Lung (tissue), 12 donors: ENCODE data around the gene ARPC1B. TPM values are rescaled to one million over a fixed set of nuclear protein-coding genes. Genes with fewer than 3 reads are reported as not detected.
A peak's percentile ranks its signal among the peaks of the same experiment; 100 is the strongest.

Experiments
- ATAC-seq: fragments of 200-7000 bp; cut with Tn5 transposase; one replicate; pipeline ENCODE4 v1.9.1; 2020; ENCODE audit warnings: moderate number of reproducible peaks; ENCODE audit not compliant: insufficient read depth, low FRiP score
- DNase-seq, 3 donors: peaks; one replicate each; pipeline ENCODE4 v3.0.0-alpha.2; 2013 to 2017
- H3K27ac ChIP-seq, 2 donors: one replicate each; pipeline ENCODE4 v1.5.1; 2013; ENCODE audit warnings: mild to moderate bottlenecking in 2 of 2, moderate library complexity in 2 of 2, control low read depth in 1 of 2, inconsistent platforms in 1 of 2, low read depth in 1 of 2, low read length in 1 of 2
- H3K27me3 ChIP-seq, 3 donors: one replicate each; pipeline ENCODE4 v1.5.1; 2013; ENCODE audit warnings: low read length in 2 of 3; ENCODE audit not compliant: control insufficient read depth in 3 of 3, insufficient read depth in 3 of 3
- H3K36me3 ChIP-seq, 4 donors: one replicate each; pipeline ENCODE4 v1.5.1; 2013; ENCODE audit warnings: low read length in 4 of 4, mild to moderate bottlenecking in 1 of 4, moderate library complexity in 1 of 4; ENCODE audit not compliant: control insufficient read depth in 4 of 4, insufficient read depth in 4 of 4
- H3K4me1 ChIP-seq, 5 donors: one replicate each; pipeline ENCODE4 v1.5.1; 2013; ENCODE audit warnings: low read length in 5 of 5, mild to moderate bottlenecking in 2 of 5, moderate library complexity in 1 of 5; ENCODE audit not compliant: control insufficient read depth in 5 of 5, insufficient read depth in 5 of 5
- H3K4me3 ChIP-seq: one replicate; pipeline ENCODE4 v1.5.1; 2013; ENCODE audit warnings: mild to moderate bottlenecking, control low read depth, moderate library complexity
- H3K9ac ChIP-seq, 2 donors: one replicate each; pipeline ENCODE4 v1.5.1; 2013; ENCODE audit warnings: low read length in 2 of 2, control low read depth in 1 of 2; ENCODE audit not compliant: insufficient read depth in 1 of 2
- H3K9me3 ChIP-seq, 4 donors: one replicate each; pipeline ENCODE4 v1.5.1; 2013; ENCODE audit warnings: low read length in 3 of 4, mild to moderate bottlenecking in 1 of 4, moderate library complexity in 1 of 4; ENCODE audit not compliant: control insufficient read depth in 4 of 4, insufficient read depth in 3 of 4
- WGBS, 2 donors: extraction: QIAGEN DNeasy Blood & Tissue Kit; methylation state at CpG; one replicate each; pipeline ENCODE4 v1.1.7; 2013; 5-methylcytosine and 5-hydroxymethylcytosine counted together
- polyA plus RNA-seq, 2 donors: library from polyadenylated mRNA; stranded (reverse); fragments of 200-250 nt; gene quantifications; one replicate each; pipeline ENCODE4 v1.2.1, GENCODE V29; 2013
- total RNA-seq, 2 donors: library from RNA; depleted of rRNA in 1 of 2; stranded (reverse); fragments of >200 nt in 1 of 2; gene quantifications; one replicate each; pipeline ENCODE4 v1.2.1, GENCODE V29; 2014 to 2021
- TF ChIP-seq, protein P1 (sequence below): IDR thresholded peaks from 2 replicates; pipeline ENCODE4 v1.5.1; 2012; ENCODE audit warnings: mild to moderate bottlenecking; ENCODE audit errors: control extremely low read depth, extremely low read depth
- donor health status: control.
- donor health status: control.
- donor health status: Bipolar disorder and iron deficiency.
- donor health status: healthy.
- donor health status: DM: yes; HTN: yes; CAD: no.

The ARPC1B gene
- total and polyA plus RNA-seq, 4 donors = 164 to 937 (median 266) TPM

DNA sequence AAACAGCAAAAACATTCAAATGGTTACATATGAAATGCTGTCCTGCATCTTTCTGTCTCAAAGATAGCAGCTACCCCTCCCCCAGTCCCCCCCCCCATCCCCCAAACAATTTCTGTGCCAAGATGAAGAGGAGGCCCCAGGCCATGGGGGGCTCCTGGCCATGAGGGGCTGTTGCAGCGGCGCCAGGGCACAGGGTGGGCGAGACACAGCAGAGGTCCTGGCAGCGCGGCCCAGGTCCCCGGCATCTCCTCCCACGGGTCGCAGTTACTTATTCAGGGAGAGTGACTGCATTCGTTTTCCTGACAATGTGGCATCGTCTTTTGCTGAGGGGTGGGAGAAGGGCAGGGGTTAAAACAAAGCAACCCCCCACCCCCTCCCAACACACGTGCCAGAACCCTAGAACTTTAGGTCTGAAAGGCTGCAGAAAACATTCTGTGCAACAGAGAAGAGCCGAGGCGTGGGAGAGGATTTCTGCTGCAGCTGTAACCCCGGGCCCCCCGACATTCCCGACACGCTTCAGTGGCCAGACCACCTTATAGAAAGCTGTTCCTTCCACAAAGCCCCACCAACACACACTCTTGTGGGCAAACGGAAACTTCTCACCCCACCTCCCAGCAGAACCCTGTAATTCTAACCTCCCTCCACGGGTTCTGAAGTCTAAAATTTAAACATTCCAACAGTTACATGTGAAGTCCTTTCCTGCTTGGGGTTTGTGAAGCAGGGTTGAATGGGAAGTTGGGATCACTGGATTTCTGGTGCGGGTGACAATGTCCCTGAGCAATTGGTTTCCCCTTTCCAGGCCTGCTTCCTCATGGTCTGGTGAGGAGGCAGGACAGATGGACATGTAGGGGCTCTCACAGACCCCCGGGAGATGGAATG is 22.1 kb downstream of the ARPC1B start:
- ATAC-seq (no peak), DNase-seq (no peak)
- Histone ChIP-seq H3K9ac (no peak overlapping the region), H3K4me3 (no peak overlapping the region), H3K4me1 (peaks cover 2 to 15% (median 10%) of the 10 kb centered on the region in 5 donors), H3K36me3 (peaks cover 21 to 64% (median 29%) of the 10 kb centered on the region in 4 donors), H3K9me3 (no peaks in the 10 kb centered on the region), H3K27me3 (no peaks in the 10 kb centered on the region), H3K27ac (no peak overlapping the region)
- TF ChIP-seq, protein P1, sequence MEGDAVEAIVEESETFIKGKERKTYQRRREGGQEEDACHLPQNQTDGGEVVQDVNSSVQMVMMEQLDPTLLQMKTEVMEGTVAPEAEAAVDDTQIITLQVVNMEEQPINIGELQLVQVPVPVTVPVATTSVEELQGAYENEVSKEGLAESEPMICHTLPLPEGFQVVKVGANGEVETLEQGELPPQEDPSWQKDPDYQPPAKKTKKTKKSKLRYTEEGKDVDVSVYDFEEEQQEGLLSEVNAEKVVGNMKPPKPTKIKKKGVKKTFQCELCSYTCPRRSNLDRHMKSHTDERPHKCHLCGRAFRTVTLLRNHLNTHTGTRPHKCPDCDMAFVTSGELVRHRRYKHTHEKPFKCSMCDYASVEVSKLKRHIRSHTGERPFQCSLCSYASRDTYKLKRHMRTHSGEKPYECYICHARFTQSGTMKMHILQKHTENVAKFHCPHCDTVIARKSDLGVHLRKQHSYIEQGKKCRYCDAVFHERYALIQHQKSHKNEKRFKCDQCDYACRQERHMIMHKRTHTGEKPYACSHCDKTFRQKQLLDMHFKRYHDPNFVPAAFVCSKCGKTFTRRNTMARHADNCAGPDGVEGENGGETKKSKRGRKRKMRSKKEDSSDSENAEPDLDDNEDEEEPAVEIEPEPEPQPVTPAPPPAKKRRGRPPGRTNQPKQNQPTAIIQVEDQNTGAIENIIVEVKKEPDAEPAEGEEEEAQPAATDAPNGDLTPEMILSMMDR = no peak
- WGBS, 2 donors = 84 to 85% methylated on average over 21 of the region's 21 CpGs

DNA sequence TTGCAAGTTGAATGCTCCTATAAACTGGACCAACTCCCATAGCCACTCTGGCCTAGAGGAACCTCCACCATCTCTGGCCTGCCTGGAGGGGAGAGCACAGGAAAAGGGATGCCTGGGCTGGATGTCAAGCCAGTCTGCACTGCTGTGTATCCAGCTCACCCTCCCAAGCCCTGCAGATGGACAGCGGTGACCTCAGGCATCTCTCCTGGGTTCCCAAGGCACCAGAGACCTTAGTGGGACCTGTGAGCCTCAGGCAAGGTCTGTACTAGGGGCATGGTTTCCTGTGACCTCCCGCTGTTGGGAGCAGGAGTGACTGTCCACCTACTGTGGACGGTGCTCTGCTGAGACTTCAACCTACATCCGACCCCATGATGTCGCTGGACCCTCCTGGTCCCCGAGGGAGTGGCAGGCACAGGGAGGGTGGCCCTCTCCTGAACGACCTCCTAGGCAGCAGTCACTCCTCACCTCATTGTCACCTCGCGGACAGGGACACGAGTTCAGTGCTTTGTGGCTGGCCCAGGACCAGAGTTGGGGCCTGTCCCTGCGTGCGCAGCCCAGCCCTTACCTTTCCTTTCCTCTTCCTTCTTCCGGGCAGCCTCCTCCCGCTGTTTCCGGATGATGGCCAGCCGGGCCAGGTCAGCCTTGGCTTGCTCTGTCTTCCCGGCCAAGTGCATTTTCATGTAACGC is 22.9 kb downstream of the ARPC1B start:
- Histone ChIP-seq H3K36me3 (peaks cover 23 to 65% (median 30%) of the 10 kb centered on the region in 4 donors), H3K27me3 (no peaks in the 10 kb centered on the region), H3K4me3 (no peak overlapping the region), H3K4me1 (peaks cover under 1 to 13% (median 10%) of the 10 kb centered on the region in 5 donors), H3K27ac (no peak overlapping the region), H3K9me3 (no peaks in the 10 kb centered on the region), H3K9ac (no peak overlapping the region)
- WGBS, 2 donors = 88% methylated on average over 18 of the region's 18 CpGs
- DNase-seq = no peak
- TF ChIP-seq, protein P1 = no peak
- ATAC-seq = no peak

DNA sequence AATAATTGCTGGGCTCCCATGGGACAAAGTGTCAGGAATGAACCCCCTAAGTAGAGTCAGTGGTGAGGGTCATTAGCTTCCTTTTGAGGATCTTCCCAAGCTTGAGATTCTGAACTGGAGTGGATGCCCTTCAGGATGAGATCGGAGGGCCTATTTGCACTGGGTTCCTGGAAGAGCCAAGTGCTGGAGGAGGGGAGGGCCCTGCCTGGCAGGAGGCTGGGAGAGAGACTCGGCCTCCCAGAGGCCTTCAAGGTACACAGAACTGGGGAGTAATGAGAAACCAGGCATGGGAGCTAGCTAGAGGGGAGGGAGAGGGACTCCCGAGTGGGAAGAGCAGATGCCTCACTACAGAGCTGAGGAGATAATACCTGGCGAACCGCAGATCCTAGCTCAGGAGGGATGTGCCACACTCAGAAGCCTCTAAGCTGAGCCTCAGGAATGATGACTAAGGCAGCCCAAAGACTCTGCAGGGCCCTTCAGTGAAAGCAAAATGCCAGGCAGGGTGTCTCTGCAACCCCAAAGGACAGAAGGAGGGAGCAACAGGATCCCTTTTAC is 24.4 kb downstream of the ARPC1B start:
- ATAC-seq (no peak), DNase-seq (no peak)
- Histone ChIP-seq H3K27ac (peak overlapping the region in 1 of 2 donors; percentile 44), H3K36me3 (peaks cover 30 to 68% (median 40%) of the 10 kb centered on the region in 4 donors), H3K27me3 (no peaks in the 10 kb centered on the region), H3K4me3 (no peak overlapping the region), H3K9me3 (no peaks in the 10 kb centered on the region), H3K9ac (no peak overlapping the region), H3K4me1 (peaks cover 0 to under 1% (median 0%) of the 10 kb centered on the region in 5 donors)
- TF ChIP-seq, protein P1 = no peak
- 78 to 88% methylated on average over 5 of the region's 5 CpGs for WGBS, 2 donors
